PFSK-1 (cell line): ENCODE results near the gene PLXNA1.

Source experiments
- FOXP2 ChIP-seq: optimal IDR thresholded peaks from 2 replicates; pipeline ENCODE3; 2011; ENCODE audit warnings: borderline replicate concordance, control low read depth, inconsistent platforms; ENCODE audit not compliant: insufficient read depth; ENCODE audit errors: extremely low read length, extremely low read depth
- POLR2AphosphoS5 ChIP-seq: IDR thresholded peaks from 2 replicates; pipeline ENCODE4 v1.6.1; 2012; ENCODE audit warnings: low read depth, mild to moderate bottlenecking, control low read depth, low read length, moderate library complexity
- REST ChIP-seq, 2 experiments: IDR thresholded peaks; 2 replicates each; pipeline versions ENCODE4 v1.6.1 to v1.8.0; 2011 to 2012; ENCODE audit warnings: low read depth in 2 of 2, low read length in 2 of 2, control low read depth in 1 of 2, inconsistent platforms in 1 of 2, mild to moderate bottlenecking in 1 of 2, moderate library complexity in 1 of 2; ENCODE audit not compliant: insufficient read depth in 1 of 2
- SIN3A ChIP-seq: IDR thresholded peaks from 2 replicates; pipeline ENCODE4 v1.6.1; 2012; ENCODE audit warnings: mild to moderate bottlenecking, low read length, moderate library complexity, borderline replicate concordance; ENCODE audit not compliant: insufficient read depth
- TAF1 ChIP-seq: IDR thresholded peaks from 2 replicates; pipeline ENCODE4 v1.6.1; 2012; ENCODE audit warnings: low read length, control low read depth, borderline replicate concordance; ENCODE audit not compliant: insufficient read depth

Gene PLXNA1

DNA sequence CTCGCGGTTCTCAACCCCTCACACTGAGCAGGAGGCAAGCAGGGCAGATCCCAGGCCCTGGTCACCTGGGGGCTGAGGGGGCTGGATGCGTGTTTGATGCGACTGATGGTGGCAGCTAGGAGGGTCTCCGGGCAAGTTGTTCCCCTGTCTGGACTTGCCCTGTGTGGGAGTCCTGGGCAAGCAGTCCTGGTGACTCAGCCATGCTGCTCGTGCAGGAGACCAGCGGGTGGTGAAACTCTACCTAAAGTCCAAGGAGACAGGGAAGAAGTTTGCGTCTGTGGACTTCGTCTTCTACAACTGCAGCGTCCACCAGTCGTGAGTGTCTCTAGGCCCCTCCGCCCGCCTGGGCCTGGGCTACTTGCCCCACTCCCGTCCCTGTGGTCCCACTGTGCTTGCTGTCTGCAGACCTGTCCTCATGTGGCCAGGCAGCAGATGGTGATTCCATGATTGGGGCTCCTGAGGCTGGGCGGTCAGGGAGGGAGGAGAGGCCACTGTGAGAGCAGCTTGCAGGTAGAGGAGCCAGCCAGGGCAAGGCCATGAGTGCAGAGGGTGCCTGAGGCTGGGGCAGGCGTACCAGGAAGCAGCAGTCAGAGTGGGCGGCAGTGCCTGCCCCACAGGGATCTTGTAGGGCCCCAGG lies 23.1 kb downstream of the PLXNA1 start:
- TF ChIP-seq TAF1 = no peak
- TF ChIP-seq POLR2AphosphoS5 = no peak
- TF ChIP-seq SIN3A = no peak
- no peak for TF ChIP-seq REST (IDR thresholded peaks at IDR 0.05; ENCODE audit: insufficient read depth in 1 of 2, low read depth in 2 of 2, low read length in 2 of 2)
- no peak for TF ChIP-seq FOXP2

DNA sequence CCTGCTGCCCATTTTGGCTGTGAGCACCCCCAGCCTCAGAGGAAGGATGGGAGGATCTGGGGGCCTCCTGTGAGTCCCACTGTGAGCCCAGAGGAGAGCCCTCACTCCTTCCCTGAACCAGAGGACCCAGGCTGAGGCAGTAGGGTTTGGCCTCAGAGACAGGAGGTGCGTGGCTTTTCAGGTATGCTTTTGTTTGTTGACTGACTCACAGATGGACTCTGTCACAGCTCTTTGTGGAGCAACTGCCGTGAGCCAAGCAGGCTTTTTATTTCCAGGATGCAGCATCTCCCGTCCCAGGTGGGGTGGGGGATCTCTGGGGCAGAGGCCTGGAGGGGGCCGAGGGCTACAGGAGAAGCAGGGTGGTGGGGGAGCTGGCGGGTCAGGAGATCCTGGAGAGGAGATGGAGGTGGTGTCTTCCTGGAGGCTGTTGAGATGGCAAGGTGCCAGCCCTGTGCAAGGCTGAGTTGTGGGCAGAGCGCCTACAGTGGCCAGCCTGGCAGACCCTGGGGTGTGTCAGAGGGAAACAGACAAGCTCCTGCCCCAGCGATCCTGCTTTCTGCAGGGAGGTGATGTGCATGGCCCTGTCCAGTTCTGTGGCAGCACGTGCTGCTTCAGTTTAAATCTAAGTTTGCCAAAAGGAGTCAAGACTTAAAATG lies 24.0 kb downstream of the PLXNA1 start:
- TF ChIP-seq REST (IDR thresholded peaks at IDR 0.05; ENCODE audit: insufficient read depth in 1 of 2, low read depth in 2 of 2, low read length in 2 of 2) = no peak
- TF ChIP-seq POLR2AphosphoS5 = no peak
- TF ChIP-seq SIN3A = no peak
- no peak for TF ChIP-seq TAF1
- no peak for TF ChIP-seq FOXP2

- no peak for TF ChIP-seq SIN3A
- no peak for TF ChIP-seq POLR2AphosphoS5
- no peak for TF ChIP-seq TAF1
- TF ChIP-seq FOXP2 = no peak
- TF ChIP-seq REST (IDR thresholded peaks at IDR 0.05; ENCODE audit: insufficient read depth in 1 of 2, low read depth in 2 of 2, low read length in 2 of 2) = no peak
These were observed 25.3 kb downstream of the PLXNA1 start for GRCh38 chr3:127008236-127008635.

- TF ChIP-seq REST (IDR thresholded peaks at IDR 0.05; ENCODE audit: insufficient read depth in 1 of 2, low read depth in 2 of 2, low read length in 2 of 2) = no peak
- no peak for TF ChIP-seq POLR2AphosphoS5
- no peak for TF ChIP-seq FOXP2
- no peak for TF ChIP-seq SIN3A
- TF ChIP-seq TAF1 = no peak
These were observed 26.6 kb downstream of the PLXNA1 start for GRCh38 chr3:127009531-127009930.
